H9 (cell line): ENCODE results near the gene TRHDE. TPM values are rescaled to one million over a fixed set of nuclear protein-coding genes. Genes with fewer than 3 reads are reported as not detected.

Experiments
- DNase-seq: peaks from one replicate; pipeline ENCODE4 v3.0.0-alpha.2; 2017
- H2AFZ ChIP-seq: one replicate; pipeline ENCODE4 v1.6.1; 2013; ENCODE audit warnings: mild to moderate bottlenecking, low read length, control low read depth, moderate library complexity
- H2AK5ac ChIP-seq: 2 replicates; pipeline ENCODE4 v1.6.1; 2013; ENCODE audit warnings: low read length, control low read depth, mixed read lengths; ENCODE audit not compliant: insufficient read length
- H2BK120ac ChIP-seq: one replicate; pipeline ENCODE4 v1.6.1; 2013; ENCODE audit warnings: low read depth, mild to moderate bottlenecking, low read length, control low read depth, inconsistent platforms; ENCODE audit not compliant: poor library complexity, severe bottlenecking
- H2BK12ac ChIP-seq: 2 replicates; pipeline ENCODE4 v1.6.1; 2013; ENCODE audit warnings: low read length, control low read depth, mixed read lengths, low read depth; ENCODE audit not compliant: insufficient read length
- H2BK15ac ChIP-seq: 2 replicates; pipeline ENCODE4 v1.6.1; 2013; ENCODE audit warnings: low read depth, low read length, control low read depth
- H2BK20ac ChIP-seq: one replicate; pipeline ENCODE4 v1.6.1; 2013; ENCODE audit warnings: low read depth, mild to moderate bottlenecking, low read length, control low read depth, inconsistent platforms; ENCODE audit not compliant: poor library complexity, severe bottlenecking
- H2BK5ac ChIP-seq: 2 replicates; pipeline ENCODE4 v1.6.1; 2013; ENCODE audit warnings: low read length, control low read depth, mixed read lengths; ENCODE audit not compliant: insufficient read length
- H3K14ac ChIP-seq: 2 replicates; pipeline ENCODE4 v1.6.1; 2013; ENCODE audit warnings: low read length, control low read depth; ENCODE audit not compliant: insufficient read depth
- H3K18ac ChIP-seq: 2 replicates; pipeline ENCODE4 v1.6.1; 2013; ENCODE audit warnings: low read depth, mild to moderate bottlenecking, mixed read lengths, low read length, control low read depth; ENCODE audit not compliant: insufficient read length
- H3K23ac ChIP-seq: 2 replicates; pipeline ENCODE4 v1.6.1; 2013; ENCODE audit warnings: low read length, control low read depth, mixed read lengths, low read depth; ENCODE audit not compliant: insufficient read length
- H3K23me2 ChIP-seq: 2 replicates; pipeline ENCODE4 v1.6.1; 2013; ENCODE audit warnings: low read depth, mild to moderate bottlenecking, mixed read lengths, low read length, control low read depth; ENCODE audit not compliant: insufficient read length, poor library complexity, severe bottlenecking
- H3K27ac ChIP-seq: 2 replicates; pipeline ENCODE4 v1.5.1; 2013; ENCODE audit warnings: low read length, control low read depth, mixed read lengths, low read depth; ENCODE audit not compliant: insufficient read length
- H3K27me3 ChIP-seq: 2 replicates; pipeline ENCODE4 v1.6.1; 2013; ENCODE audit warnings: low read length, control low read depth, inconsistent platforms; ENCODE audit not compliant: insufficient read depth
- H3K4ac ChIP-seq: 2 replicates; pipeline ENCODE4 v1.6.1; 2013; ENCODE audit warnings: low read depth, mild to moderate bottlenecking, control low read depth, inconsistent platforms, low read length, moderate library complexity
- H3K4me1 ChIP-seq: 2 replicates; pipeline ENCODE4 v1.6.1; 2013; ENCODE audit warnings: low read length, control low read depth, inconsistent platforms; ENCODE audit not compliant: insufficient read depth
- H3K4me2 ChIP-seq: 2 replicates; pipeline ENCODE4 v1.6.1; 2013; ENCODE audit warnings: low read length, control low read depth, mixed read lengths; ENCODE audit not compliant: insufficient read length, insufficient read depth
- H3K56ac ChIP-seq: 2 replicates; pipeline ENCODE4 v1.6.1; 2013; ENCODE audit warnings: low read depth, mild to moderate bottlenecking, mixed read lengths, low read length, control low read depth; ENCODE audit not compliant: insufficient read length
- H3K79me1 ChIP-seq: 2 replicates; pipeline ENCODE4 v1.6.1; 2013; ENCODE audit warnings: low read depth, mild to moderate bottlenecking, moderate library complexity, low read length, control low read depth, inconsistent platforms; ENCODE audit not compliant: insufficient read depth, poor library complexity, severe bottlenecking
- H3K79me2 ChIP-seq: 2 replicates; pipeline ENCODE4 v1.6.1; 2013; ENCODE audit warnings: low read length, control low read depth, inconsistent platforms; ENCODE audit not compliant: insufficient read depth
- H3K9ac ChIP-seq: 2 replicates; pipeline ENCODE4 v1.6.1; 2013; ENCODE audit warnings: low read length, control low read depth, mixed read lengths; ENCODE audit not compliant: insufficient read length; ENCODE audit errors: extremely low read depth
- H3K9me3 ChIP-seq: one replicate; pipeline ENCODE4 v1.6.1; 2013; ENCODE audit warnings: low read depth, low read length, inconsistent platforms; ENCODE audit not compliant: control insufficient read depth
- H3T11ph ChIP-seq: one replicate; pipeline ENCODE4 v1.6.1; 2013; ENCODE audit warnings: mild to moderate bottlenecking, low read length, control low read depth, inconsistent platforms
- H4K20me1 ChIP-seq: one replicate; pipeline ENCODE4 v1.6.1; 2013; ENCODE audit not compliant: control insufficient read depth, insufficient read length, insufficient read depth
- H4K5ac ChIP-seq: 2 replicates; pipeline ENCODE4 v1.6.1; 2013; ENCODE audit warnings: low read depth, mild to moderate bottlenecking, mixed read lengths, low read length, control low read depth; ENCODE audit not compliant: insufficient read length
- H4K8ac ChIP-seq: replicated peaks from 2 replicates; pipeline ENCODE4 v1.6.1; 2013; ENCODE audit warnings: low read length, control low read depth, mixed read lengths, low read depth; ENCODE audit not compliant: insufficient read length
- H4K91ac ChIP-seq: 2 replicates; pipeline ENCODE4 v1.6.1; 2013; ENCODE audit warnings: low read depth, mild to moderate bottlenecking, moderate library complexity, mixed read lengths, low read length, control low read depth; ENCODE audit not compliant: insufficient read length
- H3K27ac Mint-ChIP-seq, 3 experiments: 2 replicates in 2 of 3; 3 replicates in 1 of 3; pipeline ENCODE4 v1.8.0; 2020 to 2021; ENCODE audit warnings: mixed read lengths in 3 of 3, mild to moderate bottlenecking in 1 of 3, moderate library complexity in 1 of 3
- H3K27me3 Mint-ChIP-seq: 2 replicates; pipeline ENCODE4 v1.8.0; 2021; ENCODE audit warnings: low read depth, mild to moderate bottlenecking, moderate library complexity, mixed read lengths
- H3K36me3 Mint-ChIP-seq, 3 experiments: 2 replicates in 2 of 3; 3 replicates in 1 of 3; pipeline ENCODE4 v1.8.0; 2020 to 2021; ENCODE audit warnings: low read depth in 3 of 3, mixed read lengths in 3 of 3; ENCODE audit not compliant: insufficient read depth in 1 of 3
- H3K4me1 Mint-ChIP-seq, 2 experiments: 2 replicates each; pipeline ENCODE4 v1.8.0; 2020; ENCODE audit warnings: mixed read lengths in 2 of 2
- H3K4me3 Mint-ChIP-seq, 2 experiments: 2 replicates in 1 of 2; 3 replicates in 1 of 2; pipeline ENCODE4 v1.8.0; 2020 to 2021; ENCODE audit warnings: mild to moderate bottlenecking in 2 of 2, mixed read lengths in 2 of 2, moderate library complexity in 1 of 2
- H3K9me3 Mint-ChIP-seq, 2 experiments: 2 replicates in 1 of 2; 3 replicates in 1 of 2; pipeline ENCODE4 v1.8.0; 2020; ENCODE audit warnings: mild to moderate bottlenecking in 2 of 2, mixed read lengths in 2 of 2, moderate library complexity in 1 of 2
- CTCF ChIP-seq: fragments of 200-600 bp; sonication (generic); conservative IDR thresholded peaks from 3 replicates; pipeline ENCODE4 v1.8.0; 2021; ENCODE audit warnings: antibody characterized with exemption, mild to moderate bottlenecking
- total RNA-seq: library from RNA; stranded (reverse); gene quantifications from 2 replicates; pipeline ENCODE4 v1.2.1, GENCODE V29; 2021

TRHDE gene
- total RNA-seq, 1 experiment from 2014 or later = 1.0 TPM

DNA sequence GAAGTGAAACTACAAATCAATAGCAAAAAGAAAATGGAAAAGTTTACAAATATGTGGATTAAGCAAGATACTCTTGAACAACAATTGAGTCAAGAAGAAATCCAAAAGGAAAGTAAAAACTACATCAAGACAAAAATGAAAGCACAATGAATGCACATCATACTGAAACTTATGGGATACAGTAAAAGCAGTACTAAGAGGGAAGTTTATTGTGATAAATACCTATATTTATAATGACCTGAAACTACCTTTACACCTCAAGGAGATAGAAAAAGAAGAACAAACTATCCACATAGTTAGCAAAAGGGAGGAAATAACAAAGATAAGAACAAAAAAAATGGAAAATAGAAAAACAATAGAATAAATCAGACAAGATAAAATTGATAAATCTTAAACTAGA is 375.0 kb downstream of the TRHDE start:
- H4K8ac ChIP-seq = no peak overlapping the region
- no peak overlapping the region for H2BK20ac ChIP-seq
- no peak for DNase-seq
- Mint-ChIP-seq H3K36me3 (no peaks in the 10 kb centered on the region), H3K27ac (no peak overlapping the region), H3K27me3 (no peaks in the 10 kb centered on the region), H3K4me3 (no peak overlapping the region), H3K4me1 (no peaks in the 10 kb centered on the region), H3K9me3 (no peaks in the 10 kb centered on the region)
- no peak for TF ChIP-seq CTCF
- H3T11ph ChIP-seq = no peak overlapping the region
- H3K4ac ChIP-seq = no peak overlapping the region
- no peaks in the 10 kb centered on the region for H3K4me1 ChIP-seq
- no peak overlapping the region for H2BK15ac ChIP-seq
- H2BK120ac ChIP-seq = no peak overlapping the region
- no peak overlapping the region for H2AFZ ChIP-seq
- H4K5ac ChIP-seq = no peak overlapping the region
- no peaks in the 10 kb centered on the region for H3K27me3 ChIP-seq
- H2BK12ac ChIP-seq = no peak overlapping the region
- no peaks in the 10 kb centered on the region for H3K9me3 ChIP-seq
- no peak overlapping the region for H2AK5ac ChIP-seq
- H4K20me1 ChIP-seq = no peaks in the 10 kb centered on the region
- H3K14ac ChIP-seq = no peak overlapping the region
- no peaks in the 10 kb centered on the region for H3K23me2 ChIP-seq
- no peak overlapping the region for H3K27ac ChIP-seq
- no peak overlapping the region for H4K91ac ChIP-seq
- no peak overlapping the region for H3K18ac ChIP-seq
- no peak overlapping the region for H3K4me2 ChIP-seq
- no peaks in the 10 kb centered on the region for H3K79me1 ChIP-seq
- no peak overlapping the region for H3K9ac ChIP-seq
- no peak overlapping the region for H3K56ac ChIP-seq
- H3K23ac ChIP-seq = no peak overlapping the region
- H2BK5ac ChIP-seq = no peak overlapping the region
- H3K79me2 ChIP-seq = 0 out of 2 replicates have a peak, but pooled peaks cover 2% of the 10 kb centered on the region
